ENCODE data around the gene EDNRB.

DNA sequence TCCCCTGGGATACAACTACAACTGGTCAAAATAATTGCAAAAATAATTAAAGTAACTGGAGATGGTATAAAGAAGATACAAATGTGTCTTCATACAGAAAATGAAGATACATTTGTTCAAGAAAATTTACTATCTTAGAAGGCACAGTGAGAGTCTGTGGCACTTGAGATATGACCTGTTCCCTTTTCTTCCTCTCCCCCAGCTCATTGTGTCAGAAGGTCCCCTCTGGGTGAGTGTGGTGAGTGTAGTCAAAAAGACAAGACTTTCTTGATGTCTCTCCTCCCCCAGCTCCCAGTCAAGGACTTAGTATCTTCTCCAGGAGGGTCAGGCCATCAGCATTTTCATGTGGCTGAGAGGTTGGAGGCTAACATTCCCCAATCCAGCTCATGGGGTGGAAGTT, 51.7 kb downstream of the EDNRB start:
- TF ChIP-seq YY1 (IDR thresholded peaks at IDR 0.05; ENCODE audit: insufficient read depth, insufficient read length) (no peak), ZNF274 (IDR thresholded peaks at IDR 0.05; ENCODE audit: low read depth, low read length) (no peak), SUZ12 (IDR thresholded peaks at IDR 0.05; ENCODE audit: extremely low read depth, insufficient read depth, insufficient read length) (no peak)

All from NT2/D1 (cell line).